GM12878 (cell line): Measurements from ENCODE around the gene PRUNE2. TPM values are rescaled to one million over a fixed set of nuclear protein-coding genes. Genes with fewer than 3 reads are reported as not detected.

ENCODE experiments used
- ATAC-seq: fragments of 200-7000 bp; cut with Tn5 transposase; 3 replicates; pipeline ENCODE4 v1.9.1; 2020; ENCODE audit warnings: mild to moderate bottlenecking, moderate library complexity
- BruUV-seq: library from RNA; stranded (reverse); fragments of 400-500 nt; replicated peaks from 2 replicates; lab custom pipeline; 2021; lab: Mats Ljungman, UMichigan
- CTCF ChIA-PET: fragments of 300-600 bp; sonication (Branson Sonifier 250); formaldehyde crosslinking; extraction: SDS; loops from one replicate; lab custom pipeline; 2021; ENCODE audit warnings: inconsistent platforms; lab: Yijun Ruan, JAX
- POLR2A ChIA-PET: fragments of 350-600 bp; formaldehyde crosslinking; extraction: SDS; loops from one replicate; lab custom pipeline; 2021; ENCODE audit warnings: inconsistent platforms; lab: Charles Lee
- RAD21 ChIA-PET: fragments of 300-600 bp; sonication (Branson Sonifier 250); formaldehyde crosslinking; loops from one replicate; lab custom pipeline; 2023; ENCODE audit warnings: antibody characterized with exemption; ENCODE audit not compliant: unreplicated experiment; lab: Charles Lee
- SMC1A ChIA-PET: fragments of 300-600 bp; sonication (Branson Sonifier 250); formaldehyde crosslinking; loops from one replicate; lab custom pipeline; 2023; ENCODE audit not compliant: unreplicated experiment, uncharacterized antibody; lab: Charles Lee
- DNase-seq: peaks from one replicate; pipeline ENCODE4 v3.0.0-alpha.2; 2011; ENCODE audit warnings: low read depth, low spot score
- FAIRE-seq: peaks from 3 replicates; lab custom pipeline; 2011; peaks lifted over from hg19 to GRCh38; lab: Jason Lieb, UNC
- H2AFZ ChIP-seq: 2 replicates; pipeline ENCODE4 v1.6.0; 2011; ENCODE audit warnings: low read depth, low read length, control low read depth; ENCODE audit not compliant: control insufficient read depth
- H3K27ac ChIP-seq: 2 replicates; pipeline ENCODE4 v1.5.1; 2011; ENCODE audit warnings: control low read depth; ENCODE audit not compliant: control insufficient read depth, insufficient read depth
- H3K27me3 ChIP-seq, 2 experiments: replicated peaks in 1 of 2; 2 replicates each; pipeline versions ENCODE4 v1.6.0 to v1.6.1; 2011; ENCODE audit warnings: low read length in 1 of 2; ENCODE audit not compliant: control insufficient read depth in 2 of 2, insufficient read depth in 2 of 2
- H3K36me3 ChIP-seq, 2 experiments: 2 replicates each; pipeline ENCODE4 v1.5.1; 2011; ENCODE audit warnings: low read length in 1 of 2; ENCODE audit not compliant: control insufficient read depth in 2 of 2, insufficient read depth in 2 of 2
- H3K4me1 ChIP-seq: 2 replicates; pipeline ENCODE4 v1.6.1; 2011; ENCODE audit warnings: mild to moderate bottlenecking, low read length, moderate library complexity, mixed read lengths; ENCODE audit not compliant: control insufficient read depth, insufficient read depth
- H3K4me2 ChIP-seq: 2 replicates; pipeline ENCODE4 v1.6.0; 2011; ENCODE audit warnings: control low read depth; ENCODE audit not compliant: control insufficient read depth, insufficient read depth
- H3K4me3 ChIP-seq: fragments of 200-600 bp; sonication (generic); 2 replicates; pipeline ENCODE4 v1.5.1; 2016
- H3K79me2 ChIP-seq: 2 replicates; pipeline ENCODE4 v1.6.0; 2011; ENCODE audit warnings: low read length; ENCODE audit not compliant: control insufficient read depth, insufficient read depth
- H3K9ac ChIP-seq: 2 replicates; pipeline ENCODE4 v1.8.0; 2011; ENCODE audit warnings: low read length, control low read depth, mixed read lengths; ENCODE audit not compliant: control insufficient read depth, insufficient read depth
- H3K9me3 ChIP-seq: replicated peaks from 3 replicates; pipeline ENCODE4 v1.5.1; 2011; ENCODE audit warnings: mild to moderate bottlenecking, low read length; ENCODE audit not compliant: control insufficient read depth, insufficient read depth
- H4K20me1 ChIP-seq: 2 replicates; pipeline ENCODE4 v1.6.0; 2011; ENCODE audit not compliant: control insufficient read depth, insufficient read depth
- ASH2L ChIP-seq: fragments of 300-600, 200-600 bp; sonication (generic); IDR thresholded peaks from 2 replicates; pipeline ENCODE4 v1.6.1; 2017; ENCODE audit warnings: low read depth, mild to moderate bottlenecking, borderline replicate concordance
- BCL11A ChIP-seq: IDR thresholded peaks from 2 replicates; pipeline ENCODE4 v1.6.1; 2011; ENCODE audit warnings: low read depth, low read length
- CBX5 ChIP-seq: sonication (generic); IDR thresholded peaks from 2 replicates; pipeline ENCODE4 v1.6.1; 2016; ENCODE audit warnings: low read depth, moderate library complexity, mild to moderate bottlenecking, inconsistent platforms
- CEBPB ChIP-seq, 2 experiments: fragments of 150-350 bp in 1 of 2; IDR thresholded peaks; 2 replicates each; pipeline ENCODE4 v1.6.1; 2012 to 2014; ENCODE audit warnings: low read depth in 2 of 2, low read length in 2 of 2, borderline replicate concordance in 1 of 2, inconsistent platforms in 1 of 2
- HCFC1 ChIP-seq: fragments of 150-350 bp; IDR thresholded peaks from 2 replicates; pipeline ENCODE4 v1.6.1; 2014; ENCODE audit warnings: low read length
- JUND ChIP-seq: IDR thresholded peaks from 2 replicates; pipeline ENCODE4 v1.6.1; 2012; ENCODE audit warnings: low read depth, mild to moderate bottlenecking, low read length, improper control_type of control experiment, moderate library complexity
- PAX8 ChIP-seq: fragments of 450-650 bp; IDR thresholded peaks from 2 replicates; pipeline ENCODE4 v1.6.1; 2017; ENCODE audit warnings: mild to moderate bottlenecking, moderate library complexity
- ZNF217 ChIP-seq: fragments of 450-650 bp; IDR thresholded peaks from 2 replicates; pipeline ENCODE4 v1.6.1; 2017; ENCODE audit warnings: antibody characterized with exemption, mild to moderate bottlenecking
- ZNF274 ChIP-seq: IDR thresholded peaks from one replicate; pipeline ENCODE4 v1.8.0; 2011; ENCODE audit not compliant: insufficient read length, insufficient read depth
- ZNF622 ChIP-seq: fragments of 450-650 bp; IDR thresholded peaks from 2 replicates; pipeline ENCODE4 v1.6.1; 2017; ENCODE audit warnings: mild to moderate bottlenecking, inconsistent platforms
- WGBS: methylation state at CpG from one replicate; pipeline ENCODE4 v1.1.6; 2016; ENCODE audit warnings: low lambda C conversion rate; ENCODE audit not compliant: insufficient replicate concordance, insufficient coverage; ENCODE audit errors: missing lambda C conversion rate; 5-methylcytosine and 5-hydroxymethylcytosine counted together
- in situ Hi-C: fragments of 300-500 bp; cut with MboI; formaldehyde crosslinking; loops from 9 replicates; pipeline ENCODE4 v1.14.3; 2018; ENCODE audit warnings: mixed read lengths
- intact Hi-C: fragments of 100-400 bp; cut with micrococcal nuclease; formaldehyde crosslinking; loops from one replicate; pipeline ENCODE4 v1.14.2; 2022; ENCODE audit not compliant: unreplicated experiment
- polyA plus RNA-seq, 11 experiments: library from polyadenylated mRNA; depleted of rRNA in 4 of 11; unstranded in 6 of 11; stranded (reverse) in 5 of 11; fragments of >200 nt; fragmentation: Nextera tagmentation in 4 of 11; fragmentation: Illumina TruSeq in 1 of 11; extraction: Ambion mirVana in 4 of 11; extraction: Trizol in 1 of 11; gene quantifications; 1 replicate in 1 of 11; 2 replicates in 10 of 11; pipeline versions ENCODE4 v1.2.1 to v1.2.3, GENCODE V29; 2011 to 2016; ENCODE audit warnings: inconsistent platforms in 2 of 11, missing spikeins in 2 of 11, low read depth in 1 of 11
- total RNA-seq, 4 experiments: library from RNA; depleted of rRNA in 3 of 4; stranded (reverse); fragments of >200 nt in 3 of 4; fragmentation: Illumina TruSeq in 1 of 4; extraction: Trizol in 1 of 4; gene quantifications; 2 replicates each; pipeline versions ENCODE4 v1.2.1 to v1.2.3, GENCODE V29; 2013 to 2021
- TF ChIP-seq, protein P1 (sequence below): fragments of 450-650 bp; IDR thresholded peaks from 2 replicates; pipeline ENCODE4 v1.6.1; 2016; ENCODE audit warnings: mild to moderate bottlenecking, moderate library complexity, borderline replicate concordance
- TF ChIP-seq, protein P2 (sequence below): fragments of 450-650 bp; formaldehyde crosslinking; IDR thresholded peaks from 2 replicates; pipeline ENCODE4 v1.4.0; 2020; ENCODE audit warnings: mild to moderate bottlenecking, moderate library complexity
- TF ChIP-seq, protein P3 (sequence below): IDR thresholded peaks from 2 replicates; pipeline ENCODE4 v1.6.1; 2012; ENCODE audit warnings: low read depth, low read length, improper control_type of control experiment

PRUNE2 gene
- total and polyA plus RNA-seq, 10 of the 15 experiments (the other 5 are each of a cell fraction or from before 2014, with no cell fraction given): 0.07 to 0.63 (median 0.25) TPM

DNA sequence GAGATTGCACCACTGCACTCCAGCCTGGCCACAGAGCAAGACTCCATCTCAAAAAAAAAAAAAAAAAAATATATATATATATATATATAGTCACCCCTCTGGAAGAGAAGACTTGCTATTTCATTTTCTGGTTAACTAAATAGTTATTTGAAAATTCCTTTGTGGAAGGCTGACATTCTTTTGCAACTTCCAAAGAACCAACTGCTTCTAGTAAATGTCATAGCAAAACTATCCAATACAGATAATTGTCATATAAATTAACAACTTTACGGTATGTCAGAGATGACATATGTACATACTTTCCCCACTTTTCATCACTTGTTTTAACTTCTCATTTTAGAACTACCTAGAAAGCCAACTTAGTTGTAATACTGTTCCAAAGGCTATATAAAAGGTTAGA is 50.9 kb downstream of the PRUNE2 start:
- in situ Hi-C loops: no loop called here
- Histone ChIP-seq H3K27ac (no peak overlapping the region), H3K4me2 (no peak overlapping the region), H3K4me3 (no peak overlapping the region), H3K27me3 (no peaks in the 10 kb centered on the region), H3K4me1 (no peaks in the 10 kb centered on the region), H3K36me3 (no peaks in the 10 kb centered on the region), H4K20me1 (no peaks in the 10 kb centered on the region), H2AFZ (no peak overlapping the region), H3K79me2 (no peaks in the 10 kb centered on the region), H3K9me3 (no peaks in the 10 kb centered on the region), H3K9ac (no peak overlapping the region)
- FAIRE-seq (no peak), ATAC-seq (no peak), DNase-seq (no peak)
- ChIA-PET SMC1A (no interaction called here), RAD21 (no interaction called here), CTCF (no interaction called here), POLR2A (no interaction called here)
- 86% methylated on average over 1 of the region's 1 CpG for WGBS
- no peak for TF ChIP-seq ZNF217
- TF ChIP-seq CBX5: no peak
- no peak for TF ChIP-seq HCFC1
- TF ChIP-seq, protein P1, sequence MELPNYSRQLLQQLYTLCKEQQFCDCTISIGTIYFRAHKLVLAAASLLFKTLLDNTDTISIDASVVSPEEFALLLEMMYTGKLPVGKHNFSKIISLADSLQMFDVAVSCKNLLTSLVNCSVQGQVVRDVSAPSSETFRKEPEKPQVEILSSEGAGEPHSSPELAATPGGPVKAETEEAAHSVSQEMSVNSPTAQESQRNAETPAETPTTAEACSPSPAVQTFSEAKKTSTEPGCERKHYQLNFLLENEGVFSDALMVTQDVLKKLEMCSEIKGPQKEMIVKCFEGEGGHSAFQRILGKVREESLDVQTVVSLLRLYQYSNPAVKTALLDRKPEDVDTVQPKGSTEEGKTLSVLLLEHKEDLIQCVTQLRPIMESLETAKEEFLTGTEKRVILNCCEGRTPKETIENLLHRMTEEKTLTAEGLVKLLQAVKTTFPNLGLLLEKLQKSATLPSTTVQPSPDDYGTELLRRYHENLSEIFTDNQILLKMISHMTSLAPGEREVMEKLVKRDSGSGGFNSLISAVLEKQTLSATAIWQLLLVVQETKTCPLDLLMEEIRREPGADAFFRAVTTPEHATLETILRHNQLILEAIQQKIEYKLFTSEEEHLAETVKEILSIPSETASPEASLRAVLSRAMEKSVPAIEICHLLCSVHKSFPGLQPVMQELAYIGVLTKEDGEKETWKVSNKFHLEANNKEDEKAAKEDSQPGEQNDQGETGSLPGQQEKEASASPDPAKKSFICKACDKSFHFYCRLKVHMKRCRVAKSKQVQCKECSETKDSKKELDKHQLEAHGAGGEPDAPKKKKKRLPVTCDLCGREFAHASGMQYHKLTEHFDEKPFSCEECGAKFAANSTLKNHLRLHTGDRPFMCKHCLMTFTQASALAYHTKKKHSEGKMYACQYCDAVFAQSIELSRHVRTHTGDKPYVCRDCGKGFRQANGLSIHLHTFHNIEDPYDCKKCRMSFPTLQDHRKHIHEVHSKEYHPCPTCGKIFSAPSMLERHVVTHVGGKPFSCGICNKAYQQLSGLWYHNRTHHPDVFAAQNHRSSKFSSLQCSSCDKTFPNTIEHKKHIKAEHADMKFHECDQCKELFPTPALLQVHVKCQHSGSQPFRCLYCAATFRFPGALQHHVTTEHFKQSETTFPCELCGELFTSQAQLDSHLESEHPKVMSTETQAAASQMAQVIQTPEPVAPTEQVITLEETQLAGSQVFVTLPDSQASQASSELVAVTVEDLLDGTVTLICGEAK: no peak
- TF ChIP-seq ASH2L: no peak
- no peak for TF ChIP-seq CEBPB (IDR thresholded peaks at IDR 0.05; ENCODE audit: borderline replicate concordance in 1 of 2, low read depth in 2 of 2, low read length in 2 of 2)
- TF ChIP-seq, protein P2, sequence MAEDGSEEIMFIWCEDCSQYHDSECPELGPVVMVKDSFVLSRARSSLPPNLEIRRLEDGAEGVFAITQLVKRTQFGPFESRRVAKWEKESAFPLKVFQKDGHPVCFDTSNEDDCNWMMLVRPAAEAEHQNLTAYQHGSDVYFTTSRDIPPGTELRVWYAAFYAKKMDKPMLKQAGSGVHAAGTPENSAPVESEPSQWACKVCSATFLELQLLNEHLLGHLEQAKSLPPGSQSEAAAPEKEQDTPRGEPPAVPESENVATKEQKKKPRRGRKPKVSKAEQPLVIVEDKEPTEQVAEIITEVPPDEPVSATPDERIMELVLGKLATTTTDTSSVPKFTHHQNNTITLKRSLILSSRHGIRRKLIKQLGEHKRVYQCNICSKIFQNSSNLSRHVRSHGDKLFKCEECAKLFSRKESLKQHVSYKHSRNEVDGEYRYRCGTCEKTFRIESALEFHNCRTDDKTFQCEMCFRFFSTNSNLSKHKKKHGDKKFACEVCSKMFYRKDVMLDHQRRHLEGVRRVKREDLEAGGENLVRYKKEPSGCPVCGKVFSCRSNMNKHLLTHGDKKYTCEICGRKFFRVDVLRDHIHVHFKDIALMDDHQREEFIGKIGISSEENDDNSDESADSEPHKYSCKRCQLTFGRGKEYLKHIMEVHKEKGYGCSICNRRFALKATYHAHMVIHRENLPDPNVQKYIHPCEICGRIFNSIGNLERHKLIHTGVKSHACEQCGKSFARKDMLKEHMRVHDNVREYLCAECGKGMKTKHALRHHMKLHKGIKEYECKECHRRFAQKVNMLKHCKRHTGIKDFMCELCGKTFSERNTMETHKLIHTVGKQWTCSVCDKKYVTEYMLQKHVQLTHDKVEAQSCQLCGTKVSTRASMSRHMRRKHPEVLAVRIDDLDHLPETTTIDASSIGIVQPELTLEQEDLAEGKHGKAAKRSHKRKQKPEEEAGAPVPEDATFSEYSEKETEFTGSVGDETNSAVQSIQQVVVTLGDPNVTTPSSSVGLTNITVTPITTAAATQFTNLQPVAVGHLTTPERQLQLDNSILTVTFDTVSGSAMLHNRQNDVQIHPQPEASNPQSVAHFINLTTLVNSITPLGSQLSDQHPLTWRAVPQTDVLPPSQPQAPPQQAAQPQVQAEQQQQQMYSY (CRISPR knock-in tag): no peak
- TF ChIP-seq BCL11A: no peak
- TF ChIP-seq ZNF622: no peak
- TF ChIP-seq ZNF274: no peak
- TF ChIP-seq PAX8: no peak
- TF ChIP-seq JUND: no peak
- TF ChIP-seq, protein P3, sequence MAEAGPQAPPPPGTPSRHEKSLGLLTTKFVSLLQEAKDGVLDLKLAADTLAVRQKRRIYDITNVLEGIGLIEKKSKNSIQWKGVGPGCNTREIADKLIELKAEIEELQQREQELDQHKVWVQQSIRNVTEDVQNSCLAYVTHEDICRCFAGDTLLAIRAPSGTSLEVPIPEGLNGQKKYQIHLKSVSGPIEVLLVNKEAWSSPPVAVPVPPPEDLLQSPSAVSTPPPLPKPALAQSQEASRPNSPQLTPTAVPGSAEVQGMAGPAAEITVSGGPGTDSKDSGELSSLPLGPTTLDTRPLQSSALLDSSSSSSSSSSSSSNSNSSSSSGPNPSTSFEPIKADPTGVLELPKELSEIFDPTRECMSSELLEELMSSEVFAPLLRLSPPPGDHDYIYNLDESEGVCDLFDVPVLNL: no peak
- intact Hi-C loops: no loop called here
- BruUV-seq: no TSS peak
